Neuronal stem cell (in vitro differentiated cells): Measurements from ENCODE around the gene THEM5.
"Not testable (repeated sequence)": the region's sequence is repeated elsewhere in the genome, so short reads cannot be mapped to it uniquely, and the experiment has no call there.

ENCODE experiments used
- DNase-seq: peaks from one replicate; pipeline ENCODE4 v3.0.0-alpha.2; 2013; ENCODE audit warnings: low spot score
- H2AFZ ChIP-seq: one replicate; pipeline ENCODE4 v1.6.1; 2013; ENCODE audit warnings: mild to moderate bottlenecking, low read length, inconsistent platforms
- H2AK5ac ChIP-seq: 2 replicates; pipeline ENCODE4 v1.6.1; 2013; ENCODE audit warnings: low read depth, mild to moderate bottlenecking, inconsistent platforms, low read length, moderate library complexity, mixed read lengths
- H2BK120ac ChIP-seq: 2 replicates; pipeline ENCODE4 v1.6.1; 2013; ENCODE audit warnings: low read depth, mild to moderate bottlenecking, inconsistent platforms, low read length, moderate library complexity, mixed read lengths
- H2BK12ac ChIP-seq: one replicate; pipeline ENCODE4 v1.6.1; 2013; ENCODE audit warnings: low read length, inconsistent platforms
- H2BK15ac ChIP-seq: 2 replicates; pipeline ENCODE4 v1.6.1; 2013; ENCODE audit warnings: mild to moderate bottlenecking, low read length, inconsistent platforms, mixed read lengths
- H2BK5ac ChIP-seq: one replicate; pipeline ENCODE4 v1.6.1; 2013; ENCODE audit warnings: inconsistent platforms, mild to moderate bottlenecking, low read length, moderate library complexity
- H3K14ac ChIP-seq: one replicate; pipeline ENCODE4 v1.6.1; 2013; ENCODE audit warnings: low read length, inconsistent platforms
- H3K18ac ChIP-seq: 2 replicates; pipeline ENCODE4 v1.6.1; 2013; ENCODE audit warnings: low read length, inconsistent platforms
- H3K23ac ChIP-seq: 2 replicates; pipeline ENCODE4 v1.6.1; 2013; ENCODE audit warnings: low read depth, mild to moderate bottlenecking, mixed read lengths, low read length, inconsistent platforms; ENCODE audit not compliant: poor library complexity
- H3K27ac ChIP-seq: replicated peaks from 3 replicates; pipeline ENCODE4 v1.5.1; 2013; ENCODE audit warnings: low read length, inconsistent platforms
- H3K27me3 ChIP-seq, 3 experiments: 2 replicates each; pipeline ENCODE4 v1.6.1; 2013; ENCODE audit warnings: low read length in 3 of 3, mild to moderate bottlenecking in 2 of 3, inconsistent platforms in 1 of 3, low read depth in 1 of 3, mixed read lengths in 1 of 3, moderate library complexity in 1 of 3; ENCODE audit not compliant: control insufficient read depth in 3 of 3, insufficient read depth in 3 of 3
- H3K36me3 ChIP-seq, 2 donors: replicated peaks in 1 of 2; 2 replicates each; pipeline ENCODE4 v1.6.1; 2013; ENCODE audit warnings: low read length in 2 of 2; ENCODE audit not compliant: control insufficient read depth in 2 of 2, insufficient read depth in 2 of 2
- H3K4ac ChIP-seq: 2 replicates; pipeline ENCODE4 v1.6.1; 2013; ENCODE audit warnings: inconsistent platforms, mild to moderate bottlenecking, low read length, moderate library complexity
- H3K4me1 ChIP-seq, 2 donors: 1 replicate in 1 of 2; 2 replicates in 1 of 2; pipeline ENCODE4 v1.6.1; 2013; ENCODE audit warnings: low read length in 2 of 2, low read depth in 1 of 2; ENCODE audit not compliant: control insufficient read depth in 2 of 2, insufficient read depth in 1 of 2
- H3K4me2 ChIP-seq: one replicate; pipeline ENCODE4 v1.6.1; 2013; ENCODE audit warnings: mild to moderate bottlenecking, low read length, inconsistent platforms; ENCODE audit not compliant: insufficient read depth, poor library complexity, severe bottlenecking
- H3K4me3 ChIP-seq, 2 donors: 2 replicates each; pipeline ENCODE4 v1.5.1; 2013; ENCODE audit warnings: low read length in 2 of 2, mild to moderate bottlenecking in 2 of 2, inconsistent platforms in 1 of 2, moderate library complexity in 1 of 2
- H3K79me1 ChIP-seq: one replicate; pipeline ENCODE4 v1.6.1; 2013; ENCODE audit warnings: low read depth, mild to moderate bottlenecking, inconsistent platforms, low read length, moderate library complexity
- H3K9ac ChIP-seq: one replicate; pipeline ENCODE4 v1.6.1; 2013; ENCODE audit warnings: mild to moderate bottlenecking, low read depth, low read length, inconsistent platforms; ENCODE audit not compliant: poor library complexity
- H3K9me3 ChIP-seq, 2 donors: replicated peaks in 1 of 2; 2 replicates each; pipeline versions ENCODE3 to v1.6.1; 2013; ENCODE audit warnings: low read length in 2 of 2, mild to moderate bottlenecking in 2 of 2, inconsistent platforms in 1 of 2, low read depth in 1 of 2, mixed read lengths in 1 of 2, moderate library complexity in 1 of 2; ENCODE audit not compliant: control insufficient read depth in 2 of 2, insufficient read depth in 1 of 2
- H4K8ac ChIP-seq: one replicate; pipeline ENCODE4 v1.6.1; 2013; ENCODE audit warnings: low read depth, mild to moderate bottlenecking, inconsistent platforms, low read length, moderate library complexity
- H4K91ac ChIP-seq: one replicate; pipeline ENCODE4 v1.6.1; 2013; ENCODE audit warnings: low read length, low read depth, mild to moderate bottlenecking, inconsistent platforms; ENCODE audit not compliant: poor library complexity
- WGBS, 2 donors: extraction: QIAGEN DNeasy Blood & Tissue Kit; methylation state at CpG; one replicate each; pipeline ENCODE4 v1.1.7; 2013; ENCODE audit warnings: missing lambda C conversion rate in 2 of 2, mixed read lengths in 1 of 2; ENCODE audit not compliant: insufficient read length in 2 of 2, insufficient replicate concordance in 1 of 2; ENCODE audit errors: extremely low coverage in 2 of 2; 5-methylcytosine and 5-hydroxymethylcytosine counted together

Gene THEM5

GRCh38 chr1:151881479-151881878 is 28.0 kb upstream of the THEM5 start:
- H2AK5ac ChIP-seq: no peak overlapping the region

GRCh38 chr1:151875419-151876097 is 22.0 kb upstream of the THEM5 start:
- Histone ChIP-seq H3K79me1 (no peaks in the 10 kb centered on the region), H3K4ac (no peak overlapping the region), H3K9me3 (no peaks in the 10 kb centered on the region), H2BK120ac (no peak overlapping the region), H3K14ac (no peak overlapping the region), H3K36me3 (peaks cover 0 to 20% of the 10 kb centered on the region in 2 donors), H3K27ac (no peak overlapping the region), H2AK5ac (no peak overlapping the region), H4K91ac (no peak overlapping the region), H2AFZ (no peak overlapping the region), H3K4me2 (no peak overlapping the region), H3K23ac (no peak overlapping the region), H3K27me3 (no peaks in the 10 kb centered on the region), H3K4me3 (no peak overlapping the region), H2BK5ac (no peak overlapping the region), H2BK15ac (no peak overlapping the region), H2BK12ac (no peak overlapping the region), H3K18ac (no peak overlapping the region), H3K9ac (no peak overlapping the region), H4K8ac (no peak overlapping the region), H3K4me1 (peaks cover 0 to 5% of the 10 kb centered on the region in 2 donors)
- DNase-seq: no peak
- no CpG with 5 or more reads among the region's 1 CpG for WGBS, 2 donors

More at GRCh38 chr1:151881479-151881878, 28.0 kb upstream of the THEM5 start:
- no peak overlapping the region for H2BK12ac ChIP-seq
- H2BK5ac ChIP-seq: no peak overlapping the region
- no peaks in the 10 kb centered on the region for H3K27me3 ChIP-seq
- peaks cover 0 to 15% of the 10 kb centered on the region in 2 donors for H3K36me3 ChIP-seq
- no peak overlapping the region for H4K8ac ChIP-seq
- H3K4me3 ChIP-seq: no peak overlapping the region
- no peak overlapping the region for H3K14ac ChIP-seq
- no peak overlapping the region for H3K27ac ChIP-seq
- no peak overlapping the region for H2BK120ac ChIP-seq
- H3K18ac ChIP-seq: no peak overlapping the region
- H2BK15ac ChIP-seq: no peak overlapping the region
- no peak overlapping the region for H4K91ac ChIP-seq
- no peaks in the 10 kb centered on the region for H3K4me1 ChIP-seq
- H3K23ac ChIP-seq: no peak overlapping the region
- H3K79me1 ChIP-seq: no peaks in the 10 kb centered on the region
- H3K9ac ChIP-seq: no peak overlapping the region
- H3K4me2 ChIP-seq: no peak overlapping the region
- no peak for DNase-seq
- H3K9me3 ChIP-seq: peaks cover 0 to under 1% of the 10 kb centered on the region in 2 donors
- no CpG with 5 or more reads among the region's 2 CpGs for WGBS, 2 donors
- no peak overlapping the region for H3K4ac ChIP-seq
- no peak overlapping the region for H2AFZ ChIP-seq

GRCh38 chr1:151872776-151873175 is 19.3 kb upstream of the THEM5 start:
- not testable (repeated sequence) for H3K9me3 ChIP-seq, H2BK5ac ChIP-seq, H3K4me2 ChIP-seq, H3K79me1 ChIP-seq, H3K23ac ChIP-seq, H3K18ac ChIP-seq, H2AK5ac ChIP-seq, H3K27ac ChIP-seq, H3K14ac ChIP-seq, H3K27me3 ChIP-seq, H2AFZ ChIP-seq, DNase-seq, H4K8ac ChIP-seq, H3K4me3 ChIP-seq, H2BK12ac ChIP-seq, H3K9ac ChIP-seq, H4K91ac ChIP-seq, H3K4ac ChIP-seq, H2BK15ac ChIP-seq, H2BK120ac ChIP-seq, H3K4me1 ChIP-seq
- H3K36me3 ChIP-seq: peaks cover 0 to 20% of the 10 kb centered on the region in 2 donors
- WGBS, 2 donors: no CpG with 5 or more reads among the region's 9 CpGs

- H2AK5ac ChIP-seq: no peak overlapping the region
- H3K4me3 ChIP-seq: no peak overlapping the region
- H3K4me1 ChIP-seq: peaks cover 0 to 5% of the 10 kb centered on the region in 2 donors
- no peak overlapping the region for H3K27ac ChIP-seq
- no peaks in the 10 kb centered on the region for H3K79me1 ChIP-seq
- no CpG with 5 or more reads among the region's 5 CpGs for WGBS, 2 donors
- no peak overlapping the region for H2AFZ ChIP-seq
- peaks cover 0 to 18% of the 10 kb centered on the region in 2 donors for H3K36me3 ChIP-seq
- no peak overlapping the region for H3K9ac ChIP-seq
- no peaks in the 10 kb centered on the region for H3K27me3 ChIP-seq
- no peak overlapping the region for H2BK5ac ChIP-seq
- H4K91ac ChIP-seq: no peak overlapping the region
- no peak overlapping the region for H2BK15ac ChIP-seq
- no peak overlapping the region for H3K23ac ChIP-seq
- no peak overlapping the region for H3K14ac ChIP-seq
- no peak overlapping the region for H2BK120ac ChIP-seq
- no peaks in the 10 kb centered on the region for H3K9me3 ChIP-seq
- no peak for DNase-seq
- H4K8ac ChIP-seq: no peak overlapping the region
- no peak overlapping the region for H3K4me2 ChIP-seq
- H3K18ac ChIP-seq: no peak overlapping the region
- H3K4ac ChIP-seq: no peak overlapping the region
- no peak overlapping the region for H2BK12ac ChIP-seq
Measured at GRCh38 chr1:151871284-151872030, 17.9 kb upstream of the THEM5 start.
